HCT116 (cell line): ENCODE results near the gene TMOD3.

Experiments used
- CEBPB ChIP-seq: IDR thresholded peaks from 2 replicates; pipeline ENCODE4 v1.6.1; 2012; ENCODE audit warnings: low read depth
- CTCF ChIP-seq, 3 experiments: fragments of 200-600 bp in 1 of 3; sonication (generic) in 1 of 3; IDR thresholded peaks in 2 of 3; conservative IDR thresholded peaks in 1 of 3; 2 replicates each; pipeline ENCODE4 v1.5.1; 2012 to 2017; ENCODE audit warnings: low read depth in 2 of 3, low read length in 2 of 3, antibody characterized with exemption in 1 of 3, borderline replicate concordance in 1 of 3, control low read depth in 1 of 3, mild to moderate bottlenecking in 1 of 3, mixed read lengths in 1 of 3, mixed run types in 1 of 3, moderate library complexity in 1 of 3; ENCODE audit not compliant: insufficient read depth in 1 of 3
- EGR1 ChIP-seq: IDR thresholded peaks from 2 replicates; pipeline ENCODE4 v1.6.1; 2012; ENCODE audit warnings: low read depth
- EZH2 ChIP-seq: fragments of 200-600 bp; sonication (generic); IDR thresholded peaks from 2 replicates; pipeline ENCODE4 v1.6.1; 2017; ENCODE audit warnings: antibody characterized with exemption, mixed run types
- EZH2phosphoT487 ChIP-seq: fragments of 200-600 bp; IDR thresholded peaks from 2 replicates; pipeline ENCODE4 v1.6.1; 2018; ENCODE audit warnings: antibody characterized with exemption, borderline replicate concordance
- POLR2A ChIP-seq: IDR thresholded peaks from 2 replicates; pipeline ENCODE4 v1.7.0; 2011; ENCODE audit warnings: borderline replicate concordance; ENCODE audit not compliant: insufficient read depth, insufficient read length; ENCODE audit errors: extremely low read depth
- RAD21 ChIP-seq: IDR thresholded peaks from 2 replicates; pipeline ENCODE4 v1.6.1; 2012; ENCODE audit warnings: low read depth, mild to moderate bottlenecking
- ZBTB33 ChIP-seq: IDR thresholded peaks from 2 replicates; pipeline ENCODE4 v1.6.1; 2011; ENCODE audit warnings: mild to moderate bottlenecking, low read length, moderate library complexity; ENCODE audit not compliant: insufficient replicate concordance; ENCODE audit errors: extremely low read depth

GRCh38 chr15:51783967-51784366 lies 45.5 kb upstream of the TMOD3 start:
- TF ChIP-seq RAD21, result no peak
- TF ChIP-seq CTCF (IDR thresholded peaks at IDR 0.05 in 2 of 3, conservative IDR thresholded peaks at IDR 0.05 in 1 of 3; ENCODE audit: borderline replicate concordance in 1 of 3, insufficient read depth in 1 of 3, low read depth in 2 of 3, low read length in 2 of 3), result no peak
- TF ChIP-seq EGR1, result no peak
- no peak for TF ChIP-seq POLR2A
- TF ChIP-seq CEBPB, result no peak
- TF ChIP-seq EZH2phosphoT487, result no peak
- no peak for TF ChIP-seq ZBTB33
- TF ChIP-seq EZH2, result no peak
